Suprapubic skin (tissue), 4 donors: ENCODE measurements around the gene CABP1. TPM values are rescaled to one million over a fixed set of nuclear protein-coding genes. Genes with fewer than 3 reads are reported as not detected.
A peak's percentile ranks its signal among the peaks of the same experiment; 100 is the strongest.

ENCODE experiments used
- DNase-seq, 2 donors: peaks; one replicate each; pipeline ENCODE4 v3.0.0-alpha.2; 2019; ENCODE audit warnings: low spot score in 2 of 2
- H3K27ac ChIP-seq: fragments of 200-600 bp; sonication (generic); one replicate; pipeline ENCODE4 v1.5.1; 2019
- H3K27me3 ChIP-seq: fragments of 200-600 bp; sonication (generic); one replicate; pipeline ENCODE4 v1.5.1; 2019
- H3K36me3 ChIP-seq: fragments of 200-600 bp; sonication (generic); one replicate; pipeline ENCODE4 v1.5.1; 2019
- H3K4me1 ChIP-seq: fragments of 200-600 bp; sonication (generic); one replicate; pipeline ENCODE4 v1.5.1; 2019
- H3K4me3 ChIP-seq: fragments of 200-600 bp; sonication (generic); one replicate; pipeline ENCODE4 v1.5.1; 2019; ENCODE audit warnings: mild to moderate bottlenecking
- H3K9me3 ChIP-seq: fragments of 200-600 bp; sonication (generic); one replicate; pipeline ENCODE4 v1.5.1; 2019
- CTCF ChIP-seq, 2 donors: fragments of 200-600 bp in 1 of 2; fragments of 450-650 bp in 1 of 2; sonication (generic) in 1 of 2; IDR thresholded peaks; one replicate each; pipeline ENCODE4 v1.5.1; 2016 to 2019; ENCODE audit warnings: antibody characterized with exemption in 2 of 2, mild to moderate bottlenecking in 1 of 2, moderate library complexity in 1 of 2
- EP300 ChIP-seq: sonication (generic); formaldehyde crosslinking; IDR thresholded peaks from one replicate; pipeline ENCODE4 v1.6.1; 2017; ENCODE audit warnings: antibody characterized with exemption
- POLR2A ChIP-seq, 2 donors: fragments of 450-650 bp; IDR thresholded peaks; one replicate each; pipeline ENCODE4 v1.6.1; 2017; ENCODE audit warnings: antibody characterized with exemption in 2 of 2, mild to moderate bottlenecking in 2 of 2, moderate library complexity in 2 of 2
- POLR2AphosphoS5 ChIP-seq, 3 donors: sonication (generic); formaldehyde crosslinking; IDR thresholded peaks; one replicate each; pipeline ENCODE4 v1.6.1; 2017; ENCODE audit warnings: antibody characterized with exemption in 3 of 3
- WGBS: methylation state at CpG from one replicate; pipeline ENCODE4 v1.1.5; 2018; 5-methylcytosine and 5-hydroxymethylcytosine counted together
- total RNA-seq, 4 donors: library from RNA; depleted of rRNA; stranded (reverse); fragments of >200 nt; gene quantifications; one replicate each; pipeline ENCODE4 v1.1.0, GENCODE V29; 2016

CABP1 gene
- total RNA-seq, 4 donors from 2014 or later: 0.19 to 0.56 (median 0.47) TPM; not detected in 1

- WGBS: 88% methylated on average over 5 of the region's 5 CpGs
- no peaks in the 10 kb centered on the region for H3K27me3 ChIP-seq
- H3K4me3 ChIP-seq: no peak overlapping the region
- peaks cover 3% of the 10 kb centered on the region for H3K4me1 ChIP-seq
- no peaks in the 10 kb centered on the region for H3K36me3 ChIP-seq
- no peak for TF ChIP-seq POLR2A (IDR thresholded peaks at IDR 0.05)
- no peak for TF ChIP-seq EP300
- TF ChIP-seq POLR2AphosphoS5 (IDR thresholded peaks at IDR 0.05): no peak
- no peak for TF ChIP-seq CTCF (IDR thresholded peaks at IDR 0.05)
- DNase-seq: no peak
- H3K9me3 ChIP-seq: no peaks in the 10 kb centered on the region
- H3K27ac ChIP-seq: no peak overlapping the region
These were observed 30.2 kb downstream of the CABP1 start for GRCh38 chr12:120670667-120671066.

- no peak for DNase-seq
- no peak overlapping the region for H3K27ac ChIP-seq
- H3K9me3 ChIP-seq: no peaks in the 10 kb centered on the region
- H3K36me3 ChIP-seq: no peaks in the 10 kb centered on the region
- H3K27me3 ChIP-seq: no peaks in the 10 kb centered on the region
- peaks cover 10% of the 10 kb centered on the region for H3K4me1 ChIP-seq
- TF ChIP-seq CTCF (IDR thresholded peaks at IDR 0.05): no peak
- TF ChIP-seq EP300: no peak
- no peak for TF ChIP-seq POLR2AphosphoS5 (IDR thresholded peaks at IDR 0.05)
- TF ChIP-seq POLR2A (IDR thresholded peaks at IDR 0.05): no peak
- H3K4me3 ChIP-seq: no peak overlapping the region
- WGBS: 79% methylated on average over 5 of the region's 6 CpGs
These were observed 33.7 kb downstream of the CABP1 start for GRCh38 chr12:120674097-120674636.

GRCh38 chr12:120677765-120678473 is 37.5 kb downstream of the CABP1 start:
- peak overlapping the region; percentile 40 for H3K27ac ChIP-seq
- no peaks in the 10 kb centered on the region for H3K27me3 ChIP-seq
- WGBS: 36% methylated on average over 7 of the region's 7 CpGs

GRCh38 chr12:120678572-120678971 is 38.1 kb downstream of the CABP1 start:
- no peak for TF ChIP-seq EP300
- no peak for TF ChIP-seq POLR2AphosphoS5 (IDR thresholded peaks at IDR 0.05)
- TF ChIP-seq POLR2A (IDR thresholded peaks at IDR 0.05): no peak
- TF ChIP-seq CTCF (IDR thresholded peaks at IDR 0.05): no peak
- Histone ChIP-seq H3K27ac (no peak overlapping the region), H3K4me1 (peaks cover 10% of the 10 kb centered on the region), H3K4me3 (no peak overlapping the region), H3K9me3 (no peaks in the 10 kb centered on the region), H3K36me3 (no peaks in the 10 kb centered on the region), H3K27me3 (no peaks in the 10 kb centered on the region)
- WGBS: 74% methylated on average over 8 of the region's 8 CpGs
- DNase-seq: no peak

More at GRCh38 chr12:120677765-120678473, 37.5 kb downstream of the CABP1 start:
- no peak for DNase-seq
- TF ChIP-seq POLR2AphosphoS5 (IDR thresholded peaks at IDR 0.05) (no peak), EP300 (no peak), POLR2A (IDR thresholded peaks at IDR 0.05) (no peak), CTCF (IDR thresholded peaks at IDR 0.05) (no peak)
- no peaks in the 10 kb centered on the region for H3K9me3 ChIP-seq
- H3K4me3 ChIP-seq: no peak overlapping the region
- peaks cover 10% of the 10 kb centered on the region for H3K4me1 ChIP-seq
- H3K36me3 ChIP-seq: no peaks in the 10 kb centered on the region

GRCh38 chr12:120680165-120680738 is 39.8 kb downstream of the CABP1 start:
- WGBS: 52% methylated on average over 5 of the region's 5 CpGs

More at GRCh38 chr12:120680165-120680738, 39.8 kb downstream of the CABP1 start:
- no peaks in the 10 kb centered on the region for H3K36me3 ChIP-seq
- peaks cover 14% of the 10 kb centered on the region for H3K4me1 ChIP-seq
- H3K27me3 ChIP-seq: no peaks in the 10 kb centered on the region
- TF ChIP-seq EP300 (no peak), CTCF (IDR thresholded peaks at IDR 0.05) (no peak), POLR2A (IDR thresholded peaks at IDR 0.05) (no peak)
- H3K27ac ChIP-seq: no peak overlapping the region
- DNase-seq: no peak
- H3K4me3 ChIP-seq: no peak overlapping the region
- H3K9me3 ChIP-seq: no peaks in the 10 kb centered on the region
